IPS-18c (cell line): ENCODE results near the gene OTOA.
"Not testable (repeated sequence)": the region's sequence is repeated elsewhere in the genome, so short reads cannot be mapped to it uniquely, and the experiment has no call there.

Experiments
- H3K4me3 ChIP-seq: 2 replicates; pipeline ENCODE4 v1.7.0; 2013; ENCODE audit warnings: low read depth, mild to moderate bottlenecking, low read length, moderate library complexity; ENCODE audit not compliant: insufficient read depth
- H3K9me3 ChIP-seq: one replicate; pipeline ENCODE4 v1.6.1; 2013; ENCODE audit warnings: mild to moderate bottlenecking, low read length, moderate library complexity; ENCODE audit not compliant: control insufficient read depth, insufficient read depth

Gene OTOA

GRCh38 chr16:21756192-21757079 lies 92.7 kb downstream of the OTOA start:
- H3K9me3 ChIP-seq, H3K4me3 ChIP-seq: not testable (repeated sequence)

- H3K9me3 ChIP-seq, H3K4me3 ChIP-seq: not testable (repeated sequence)
Measured at GRCh38 chr16:21757080-21757671, 93.4 kb downstream of the OTOA start.

GRCh38 chr16:21768280-21768679 lies 104.5 kb downstream of the OTOA start:
- not testable (repeated sequence) for H3K4me3 ChIP-seq, H3K9me3 ChIP-seq

DNA sequence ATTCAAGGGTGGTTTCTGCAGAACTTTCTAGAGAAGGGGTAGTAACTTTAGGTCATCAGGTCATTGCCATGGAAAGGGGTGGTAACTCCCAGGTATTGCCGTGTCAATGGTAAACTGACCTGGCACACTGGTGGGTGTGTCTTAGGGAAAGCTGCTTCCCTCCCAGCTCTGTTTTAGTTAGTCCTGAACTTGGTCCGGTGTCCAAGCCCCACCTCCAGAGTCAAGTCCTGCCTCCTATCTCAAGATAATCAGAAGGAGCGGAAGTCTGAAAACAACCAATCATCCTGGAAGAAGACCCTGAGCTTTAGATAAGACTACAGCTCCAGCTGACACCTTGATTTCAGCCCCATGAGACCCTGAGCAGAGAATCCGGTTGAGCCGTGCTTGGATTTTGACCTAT lies 105.0 kb downstream of the OTOA start:
- H3K4me3 ChIP-seq, H3K9me3 ChIP-seq: not testable (repeated sequence)

DNA sequence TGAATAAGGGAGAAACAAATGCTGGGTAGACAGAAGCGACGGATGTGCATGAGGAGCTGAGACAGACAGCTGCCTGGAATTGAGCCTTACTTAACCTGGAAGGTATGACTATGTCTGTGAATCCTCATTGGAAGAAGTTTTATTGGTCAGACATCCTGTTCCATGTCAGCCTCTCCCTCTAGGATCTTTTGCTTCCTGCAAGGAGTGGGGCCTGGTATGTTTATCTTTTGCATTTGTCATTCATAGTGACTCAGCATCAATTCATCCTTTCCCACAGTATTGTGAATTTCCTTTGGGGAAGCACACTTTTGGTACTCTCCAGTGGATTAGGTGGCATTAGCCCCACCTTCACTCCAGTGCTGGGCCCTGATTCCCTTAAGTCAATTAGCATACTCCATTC lies 105.5 kb downstream of the OTOA start:
- H3K9me3 ChIP-seq, H3K4me3 ChIP-seq: not testable (repeated sequence)

- not testable (repeated sequence) for H3K4me3 ChIP-seq, H3K9me3 ChIP-seq
Measured at GRCh38 chr16:21770584-21770983, 106.8 kb downstream of the OTOA start.

DNA sequence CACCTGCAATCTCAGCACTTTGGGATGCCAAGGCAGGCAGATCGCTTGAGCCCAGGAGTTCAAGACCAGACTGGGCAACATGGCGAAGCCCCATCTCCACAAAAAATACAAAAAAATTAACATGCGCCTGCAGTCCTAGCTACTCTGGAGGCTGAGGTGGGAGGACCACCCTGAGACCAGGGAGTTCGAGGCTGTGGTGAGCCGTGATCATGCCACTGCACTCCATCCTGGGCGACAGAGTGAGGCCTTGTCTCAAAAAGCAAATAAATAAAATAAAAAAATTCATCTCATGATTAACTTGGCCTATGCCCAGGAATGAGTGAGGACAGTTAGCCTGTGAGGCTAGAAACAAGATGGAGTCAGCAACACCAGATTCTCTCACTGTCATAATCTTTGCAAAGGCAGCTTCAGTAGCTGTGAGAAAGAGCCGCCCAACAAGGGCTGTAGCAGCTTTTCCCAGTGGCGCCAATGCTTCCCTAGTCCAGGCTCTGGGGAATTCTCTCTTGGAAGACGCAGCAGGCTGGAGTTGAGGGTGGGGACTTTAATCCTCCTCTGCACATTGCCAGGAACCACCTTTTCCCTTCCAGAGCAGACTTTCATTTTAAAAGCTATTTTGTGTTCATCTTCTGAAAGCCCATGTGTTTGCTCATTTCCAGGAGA lies 108.9 kb downstream of the OTOA start:
- not testable (repeated sequence) for H3K4me3 ChIP-seq, H3K9me3 ChIP-seq

- not testable (repeated sequence) for H3K9me3 ChIP-seq, H3K4me3 ChIP-seq
Measured at GRCh38 chr16:21773207-21773553, 109.4 kb downstream of the OTOA start.

GRCh38 chr16:21780525-21780924 lies 116.8 kb downstream of the OTOA start:
- H3K9me3 ChIP-seq, H3K4me3 ChIP-seq: not testable (repeated sequence)

DNA sequence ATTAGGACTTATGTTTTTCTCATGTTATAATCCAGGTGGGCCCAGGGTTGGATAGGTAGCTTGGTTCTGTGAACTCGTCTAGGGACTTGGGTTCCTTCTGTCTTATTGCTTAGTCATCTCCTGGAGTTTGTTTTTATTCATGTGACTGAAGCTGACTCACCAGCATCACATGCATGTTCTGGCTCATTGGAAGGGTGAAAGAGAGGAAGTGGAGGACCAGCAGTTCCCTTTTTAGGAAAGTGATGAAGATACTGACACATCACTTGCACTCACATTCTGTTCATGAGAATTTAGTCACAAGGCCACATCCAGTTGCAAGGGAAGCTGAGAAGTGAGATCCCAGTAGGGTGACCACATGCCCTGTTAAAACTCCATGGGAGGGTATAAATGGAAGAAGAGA lies 126.7 kb downstream of the OTOA start:
- not testable (repeated sequence) for H3K9me3 ChIP-seq, H3K4me3 ChIP-seq

GRCh38 chr16:21793310-21793709 lies 129.5 kb downstream of the OTOA start:
- not testable (repeated sequence) for H3K9me3 ChIP-seq, H3K4me3 ChIP-seq

GRCh38 chr16:21798601-21799000 lies 134.8 kb downstream of the OTOA start:
- H3K9me3 ChIP-seq, H3K4me3 ChIP-seq: not testable (repeated sequence)

GRCh38 chr16:21801538-21802374 lies 138.0 kb downstream of the OTOA start:
- not testable (repeated sequence) for H3K4me3 ChIP-seq, H3K9me3 ChIP-seq

- H3K4me3 ChIP-seq, result not testable (repeated sequence)
Measured at GRCh38 chr16:21802375-21802663, 138.6 kb downstream of the OTOA start.

More at GRCh38 chr16:21802375-21802663, 138.6 kb downstream of the OTOA start:
- not testable (repeated sequence) for H3K9me3 ChIP-seq
